Activated naive CD4-positive, alpha-beta T cell (primary cell): ENCODE results near the gene NOXA1.
"Not testable (repeated sequence)": the region's sequence is repeated elsewhere in the genome, so short reads cannot be mapped to it uniquely, and the experiment has no call there.

Source experiments
- DNase-seq, 4 experiments: peaks; one replicate each; lab custom pipeline; 2025; lab: John Stamatoyannopoulos, UW

The NOXA1 gene

DNA sequence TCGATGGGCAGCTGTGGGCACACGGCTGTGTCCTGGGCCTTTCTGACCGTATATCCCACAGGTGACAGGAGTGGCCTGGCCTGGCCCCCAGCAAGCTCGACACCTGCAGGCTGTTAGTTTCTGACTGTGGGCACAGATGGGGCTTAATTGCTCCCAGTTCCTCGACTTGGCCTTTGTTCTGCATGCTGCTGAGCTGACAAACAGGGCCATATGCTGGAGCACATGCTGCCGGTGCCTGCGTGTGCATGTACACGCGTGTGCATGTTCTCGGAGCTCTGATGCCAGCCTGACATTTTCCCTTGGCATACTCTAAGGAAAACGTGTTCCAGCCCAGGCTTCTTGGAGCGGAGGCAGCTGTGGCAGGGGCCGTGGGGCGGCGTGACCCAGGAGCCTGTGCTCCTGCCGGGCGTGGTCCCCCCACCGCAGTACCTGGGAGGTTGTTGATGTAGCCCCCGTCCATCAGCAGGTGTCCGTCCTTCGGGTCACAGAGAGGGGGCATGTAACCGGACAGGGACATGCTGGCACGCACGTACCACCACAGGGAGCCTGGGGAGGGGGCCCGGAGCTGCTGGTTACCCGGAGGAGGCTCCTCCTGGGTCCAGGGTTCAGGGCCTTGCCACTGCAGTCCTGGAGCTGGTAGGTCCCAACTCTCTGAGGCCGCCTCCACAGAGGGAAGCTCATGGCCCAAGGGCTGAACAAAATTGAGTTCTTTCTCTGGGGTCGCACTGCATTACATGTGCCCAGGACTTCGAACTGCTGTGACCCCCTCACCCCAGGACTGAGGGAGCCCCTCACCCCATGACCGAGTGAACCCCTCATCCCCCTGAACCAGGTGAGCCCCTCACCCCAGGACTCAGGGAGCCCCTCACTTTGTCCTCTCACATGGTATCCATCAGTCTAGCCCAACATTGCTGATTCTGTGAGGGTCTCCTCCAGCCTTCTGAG, 40.1 kb downstream of the NOXA1 start:
- no peak for DNase-seq

DNA sequence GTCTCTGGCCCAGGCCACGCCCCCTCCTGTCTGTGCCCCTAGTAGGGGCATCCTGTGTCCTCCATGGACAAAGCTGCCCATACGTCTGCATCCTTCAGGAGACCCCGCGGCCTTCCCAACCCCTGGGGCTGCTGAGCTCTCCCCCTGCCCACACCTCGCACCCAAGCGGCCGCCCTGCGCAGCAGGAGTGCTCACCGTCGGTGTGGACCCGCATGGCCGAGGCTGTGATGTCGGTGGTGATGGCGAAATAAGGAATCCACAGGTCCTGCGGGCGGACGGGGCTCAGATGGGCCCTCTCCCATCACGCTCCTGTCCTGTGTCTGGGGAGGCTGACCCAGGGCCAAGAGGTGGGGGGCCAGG, 40.7 kb downstream of the NOXA1 start:
- no peak for DNase-seq

DNA sequence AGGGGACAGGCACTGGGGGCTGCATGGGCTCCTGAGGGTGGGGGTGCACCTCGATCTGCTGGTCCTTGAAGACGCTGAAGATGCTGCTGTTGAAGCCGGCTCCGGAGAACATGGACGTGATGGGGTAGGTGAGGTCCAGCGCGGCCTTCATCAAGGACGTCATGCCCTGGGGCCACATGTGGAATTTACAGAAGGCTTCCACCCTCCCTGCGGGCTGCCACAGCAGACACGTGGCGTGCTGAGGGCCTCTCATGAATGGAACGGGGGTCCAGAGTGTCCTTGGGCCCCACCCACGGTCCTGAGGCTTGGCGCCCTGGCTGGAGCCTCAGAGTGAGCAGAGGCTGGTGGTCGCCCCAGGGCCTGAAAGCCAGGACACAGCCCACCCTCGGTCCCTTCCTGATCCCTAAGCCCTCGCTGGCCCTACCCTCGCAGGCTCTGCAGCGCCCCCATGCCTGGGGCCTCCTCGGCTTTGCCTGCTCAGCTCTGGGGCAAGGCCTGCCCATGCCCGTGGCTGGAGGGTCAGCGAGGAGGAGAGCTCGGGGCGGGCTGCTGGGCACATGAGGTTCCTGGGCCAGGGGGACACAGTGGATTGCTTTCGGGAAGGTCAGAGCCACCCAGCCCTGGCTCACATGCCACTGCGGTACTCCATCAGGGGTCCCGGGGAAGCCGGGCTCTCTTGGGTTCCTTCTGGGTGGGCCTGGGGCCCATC, 41.3 kb downstream of the NOXA1 start:
- DNase-seq = no peak

DNA sequence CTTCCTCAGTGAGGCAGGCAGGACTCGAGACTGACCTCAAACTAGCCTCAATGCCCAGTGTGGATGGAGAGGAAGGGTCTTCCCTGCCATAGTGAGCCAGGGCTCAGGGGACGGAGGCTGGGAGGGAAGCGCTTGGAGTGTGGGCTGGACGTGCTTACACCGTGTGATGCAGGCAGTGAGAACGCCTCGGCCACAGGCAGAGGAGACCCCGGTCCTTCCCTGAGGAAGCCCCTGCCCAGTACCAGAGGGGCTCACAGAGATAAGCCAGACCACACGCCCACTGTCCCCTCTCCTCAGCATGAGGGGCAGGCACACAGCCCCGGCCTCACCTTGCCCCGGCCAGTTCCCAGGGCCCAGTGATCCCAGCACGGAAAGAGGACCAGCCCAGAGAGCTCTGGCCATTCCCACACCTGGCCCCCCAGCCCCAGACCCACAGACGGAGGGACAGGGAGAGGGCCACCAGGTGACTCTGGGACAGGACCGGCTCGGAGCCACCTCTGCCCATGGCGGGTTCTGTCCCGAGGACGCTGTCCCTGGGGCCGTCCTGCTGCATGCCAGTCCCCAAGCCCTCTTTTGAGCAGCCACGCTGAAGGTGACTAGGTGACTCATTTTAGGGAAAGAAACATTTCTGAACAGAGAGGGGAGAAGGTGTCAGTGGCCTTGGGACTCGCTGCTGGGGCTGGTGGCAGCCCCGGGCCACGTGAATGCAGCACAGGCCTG, 42.0 kb downstream of the NOXA1 start:
- DNase-seq = no peak

DNA sequence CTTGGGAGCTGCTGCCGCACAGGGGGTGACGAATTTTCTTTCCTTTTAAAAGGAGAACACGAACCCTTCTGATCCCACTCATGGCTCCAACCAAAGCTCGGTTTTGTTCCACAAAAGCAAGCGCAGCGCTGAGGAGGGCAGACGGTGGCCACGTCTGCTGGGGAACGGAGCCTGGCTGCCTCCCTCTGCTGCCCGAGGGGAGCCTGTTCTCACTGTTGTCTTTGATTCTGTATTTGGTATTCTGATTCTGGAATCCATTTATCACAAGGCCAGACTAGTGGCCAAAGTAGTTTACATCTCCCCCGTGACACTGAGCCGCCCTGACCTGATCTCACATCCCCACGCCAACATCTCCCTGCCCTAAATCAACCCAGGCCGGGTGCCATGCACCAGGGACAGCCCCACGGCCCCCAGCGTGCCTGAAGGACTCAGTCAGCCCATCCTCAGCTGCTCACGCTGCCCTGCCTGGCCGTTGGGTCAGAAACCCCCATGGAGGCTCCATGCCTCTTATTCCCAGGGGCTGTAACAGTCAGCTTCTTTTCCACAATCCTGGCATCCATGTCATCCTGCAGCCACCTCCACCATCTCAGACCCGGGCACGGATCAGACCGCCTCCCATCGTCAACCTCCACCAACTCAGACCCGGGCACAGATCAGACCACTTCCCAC, 42.7 kb downstream of the NOXA1 start:
- DNase-seq = no peak

DNA sequence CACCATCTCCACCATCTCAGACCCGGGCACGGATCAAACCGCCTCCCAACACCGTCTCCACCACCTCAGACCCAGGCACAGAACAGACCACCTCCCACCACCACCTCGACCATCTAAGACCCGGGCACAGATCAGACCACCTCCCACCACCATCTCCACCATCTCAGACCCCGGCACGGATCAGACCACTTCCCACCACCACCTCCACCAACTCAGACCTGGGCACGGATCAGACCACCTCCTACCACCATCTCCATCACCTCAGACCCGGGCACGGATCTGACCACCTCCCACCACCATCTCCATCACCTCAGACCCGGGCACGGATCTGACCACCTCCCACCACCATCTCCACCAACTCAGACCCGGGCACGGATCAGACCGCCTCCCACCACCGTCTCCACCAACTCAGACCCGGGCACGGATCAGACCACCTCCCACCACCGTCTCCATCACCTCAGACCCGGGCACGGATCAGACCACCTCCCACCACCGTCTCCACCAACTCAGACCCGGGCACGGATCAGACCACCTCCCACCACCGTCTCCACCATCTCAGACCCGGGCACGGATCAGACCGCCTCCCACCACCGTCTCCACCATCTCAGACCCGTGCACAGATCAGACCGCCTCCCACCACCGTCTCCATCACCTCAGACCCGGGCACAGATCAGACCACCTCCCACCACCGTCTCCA, 43.3 kb downstream of the NOXA1 start:
- DNase-seq = not testable (repeated sequence)

DNA sequence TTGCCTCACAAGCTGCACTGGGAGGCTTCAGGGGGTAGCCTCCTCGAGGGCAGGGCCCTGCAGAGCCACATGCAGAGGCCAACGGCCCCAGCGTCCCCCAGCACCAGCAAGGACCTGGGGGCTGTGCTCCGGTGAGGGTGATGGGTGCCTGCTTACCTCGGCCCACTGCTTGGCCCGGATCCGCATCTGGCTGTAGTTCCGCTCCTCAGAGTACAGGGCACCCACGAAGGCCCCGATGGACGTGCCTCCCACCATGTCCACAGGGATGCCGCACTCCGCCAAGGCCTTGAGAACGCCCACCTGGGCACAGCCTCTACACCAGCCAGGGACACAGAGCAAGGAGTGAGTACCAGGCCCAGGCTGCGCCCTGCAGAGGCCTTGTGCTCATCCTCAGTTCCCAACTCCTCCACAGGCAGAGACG, 44.0 kb downstream of the NOXA1 start:
- no peak for DNase-seq

DNA sequence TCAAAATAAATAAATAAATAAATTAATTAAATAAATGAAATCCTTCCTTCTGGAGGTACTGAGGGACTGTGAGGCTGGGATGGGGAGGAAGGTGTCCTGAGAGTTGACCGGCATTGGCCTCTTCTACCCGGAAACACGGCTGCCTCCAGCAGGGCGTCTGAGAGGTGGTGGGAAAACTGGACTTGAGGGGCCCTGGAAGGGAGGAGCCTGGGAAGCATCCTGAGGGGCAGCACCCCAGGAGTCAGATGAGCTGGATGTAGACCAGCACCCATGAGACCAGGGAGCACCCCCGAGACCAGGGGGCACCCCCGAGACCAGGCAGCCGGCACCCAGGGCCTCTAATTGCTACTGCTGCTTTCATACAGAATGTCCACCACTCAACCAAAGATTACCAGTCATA, 44.7 kb downstream of the NOXA1 start:
- DNase-seq = no peak

DNA sequence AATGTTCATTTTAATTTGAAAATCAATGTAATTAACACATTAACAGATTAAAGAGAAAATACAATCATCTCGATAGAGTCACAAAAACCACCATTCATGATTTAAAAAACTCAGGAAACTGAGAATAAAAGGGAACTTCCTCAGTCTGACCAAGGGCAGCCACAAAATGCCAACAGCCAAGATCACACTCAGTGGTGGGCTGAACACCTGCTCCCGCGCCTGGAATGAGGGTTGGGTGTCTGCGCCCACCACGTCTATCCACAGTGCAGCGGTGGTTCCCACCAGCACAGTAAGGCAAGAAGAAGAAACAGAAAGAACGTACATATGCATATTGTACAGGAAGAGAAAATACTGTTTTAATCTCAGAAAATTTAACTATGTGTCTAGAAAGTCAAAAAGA, 47.6 kb downstream of the NOXA1 start:
- no peak for DNase-seq

DNA sequence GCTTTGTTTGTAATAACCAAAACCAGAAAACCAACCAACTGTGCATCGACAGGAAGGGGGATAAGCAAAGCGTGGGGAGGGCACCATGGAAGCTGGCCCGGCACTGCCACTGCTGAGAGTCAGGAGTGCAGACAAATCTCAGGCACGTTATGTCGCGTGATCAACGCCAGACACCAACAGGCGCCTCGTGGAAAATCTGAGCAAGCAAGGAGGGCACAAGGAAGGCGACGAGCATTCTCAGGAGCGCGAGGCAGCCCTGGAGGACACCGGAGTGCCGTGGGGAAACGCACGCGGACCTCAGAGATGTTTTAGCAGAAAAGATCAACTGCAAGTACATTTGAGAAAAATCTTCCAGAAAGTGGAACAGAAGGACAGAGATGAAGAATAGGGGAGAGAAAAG, 51.1 kb downstream of the NOXA1 start:
- no peak for DNase-seq

DNA sequence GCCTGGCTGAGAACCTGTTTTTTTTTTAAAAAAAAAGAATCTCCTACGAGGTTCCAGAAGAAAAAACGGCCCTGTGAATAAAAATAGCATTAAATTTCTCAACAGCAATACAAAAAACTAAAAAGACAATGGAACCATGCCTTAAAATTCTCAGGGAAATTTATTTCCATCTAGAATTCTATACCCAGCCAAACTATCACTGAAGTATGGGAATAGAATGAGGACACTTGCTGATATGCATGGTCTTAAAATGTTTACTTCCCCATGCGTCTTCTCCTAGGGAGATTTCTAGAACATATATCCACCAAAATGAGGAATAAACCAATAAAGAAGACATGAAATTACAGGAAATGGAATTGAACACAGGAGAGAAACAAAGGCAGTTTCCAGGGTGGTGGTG, 52.5 kb downstream of the NOXA1 start:
- no peak for DNase-seq

DNA sequence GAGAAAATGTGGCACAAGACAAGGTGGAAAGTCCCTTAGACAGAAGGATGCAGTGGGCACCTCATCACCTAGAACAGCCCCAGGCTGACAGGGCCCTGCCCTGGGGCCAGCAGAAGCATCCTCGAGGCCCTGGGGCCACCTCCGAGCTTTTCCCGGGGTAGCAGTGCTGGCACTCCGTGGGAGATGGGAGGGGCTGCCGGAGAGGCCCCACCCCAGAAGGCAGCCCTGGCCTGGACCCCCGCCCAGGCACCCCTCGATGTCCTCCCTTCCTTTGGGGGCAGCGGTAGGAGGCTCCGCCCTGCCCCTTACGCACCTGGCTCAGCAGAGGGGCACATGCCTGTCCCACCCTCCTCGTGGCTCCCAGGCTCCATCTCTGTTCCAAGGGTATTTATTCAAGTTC, 53.7 kb downstream of the NOXA1 start:
- DNase-seq = no peak

DNA sequence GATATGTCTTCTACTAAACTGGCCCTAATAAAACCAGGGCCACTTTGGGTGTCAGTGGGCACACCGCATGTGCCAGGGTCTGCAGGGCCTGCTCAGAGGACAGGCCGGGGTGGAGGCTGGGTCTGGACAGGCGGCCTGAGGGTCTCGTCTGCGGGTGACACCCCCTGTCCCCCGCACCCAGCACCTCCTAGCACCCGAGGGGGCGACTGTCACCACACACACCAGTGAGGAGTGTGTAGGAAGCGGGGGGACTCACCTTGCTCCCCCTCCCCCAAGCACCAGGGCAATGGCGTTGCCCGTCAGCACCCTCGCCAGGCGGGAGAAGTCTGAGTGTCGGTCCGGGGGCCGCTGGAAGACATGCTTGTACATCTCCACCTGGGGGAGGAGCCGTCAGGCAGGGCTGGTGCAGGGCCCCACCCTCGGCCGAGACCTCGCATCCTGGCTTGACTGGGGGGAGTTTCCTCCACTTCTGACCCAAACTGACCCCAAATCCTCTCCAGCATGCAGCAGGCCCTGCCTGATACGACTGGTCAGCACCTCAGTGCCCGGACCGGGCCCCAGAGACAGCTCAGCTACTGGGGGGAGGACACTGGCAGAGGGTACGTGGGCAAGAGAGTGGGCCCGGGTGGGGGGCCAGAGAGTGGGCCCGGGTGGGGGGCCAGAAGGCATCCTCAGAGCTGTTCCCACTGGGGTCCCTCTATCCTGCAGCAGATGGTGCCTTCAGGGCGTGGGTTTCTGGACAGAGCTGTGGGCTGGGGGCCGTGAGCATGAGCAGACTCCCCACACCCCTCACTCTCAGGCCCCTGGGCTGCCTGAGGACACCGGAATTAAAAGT, 54.8 kb downstream of the NOXA1 start:
- DNase-seq = no peak

DNA sequence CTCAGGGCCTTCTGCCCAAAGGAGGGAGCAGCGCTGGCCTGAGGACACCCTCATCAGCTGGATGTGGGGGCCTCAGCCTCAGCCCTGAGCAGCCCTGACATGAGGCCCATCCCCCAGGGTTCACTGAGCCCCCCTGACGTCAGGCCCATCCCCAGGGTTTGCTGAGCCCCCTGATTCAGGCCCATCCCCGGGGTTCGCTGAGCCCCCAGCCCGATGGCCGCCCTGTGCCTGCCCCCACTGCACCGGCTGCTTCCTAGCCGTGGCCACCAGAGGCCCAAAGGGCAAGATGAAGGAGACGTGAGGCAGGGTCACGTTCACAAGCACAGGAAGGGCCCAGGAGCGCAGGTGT, 55.4 kb downstream of the NOXA1 start:
- no peak for DNase-seq

DNA sequence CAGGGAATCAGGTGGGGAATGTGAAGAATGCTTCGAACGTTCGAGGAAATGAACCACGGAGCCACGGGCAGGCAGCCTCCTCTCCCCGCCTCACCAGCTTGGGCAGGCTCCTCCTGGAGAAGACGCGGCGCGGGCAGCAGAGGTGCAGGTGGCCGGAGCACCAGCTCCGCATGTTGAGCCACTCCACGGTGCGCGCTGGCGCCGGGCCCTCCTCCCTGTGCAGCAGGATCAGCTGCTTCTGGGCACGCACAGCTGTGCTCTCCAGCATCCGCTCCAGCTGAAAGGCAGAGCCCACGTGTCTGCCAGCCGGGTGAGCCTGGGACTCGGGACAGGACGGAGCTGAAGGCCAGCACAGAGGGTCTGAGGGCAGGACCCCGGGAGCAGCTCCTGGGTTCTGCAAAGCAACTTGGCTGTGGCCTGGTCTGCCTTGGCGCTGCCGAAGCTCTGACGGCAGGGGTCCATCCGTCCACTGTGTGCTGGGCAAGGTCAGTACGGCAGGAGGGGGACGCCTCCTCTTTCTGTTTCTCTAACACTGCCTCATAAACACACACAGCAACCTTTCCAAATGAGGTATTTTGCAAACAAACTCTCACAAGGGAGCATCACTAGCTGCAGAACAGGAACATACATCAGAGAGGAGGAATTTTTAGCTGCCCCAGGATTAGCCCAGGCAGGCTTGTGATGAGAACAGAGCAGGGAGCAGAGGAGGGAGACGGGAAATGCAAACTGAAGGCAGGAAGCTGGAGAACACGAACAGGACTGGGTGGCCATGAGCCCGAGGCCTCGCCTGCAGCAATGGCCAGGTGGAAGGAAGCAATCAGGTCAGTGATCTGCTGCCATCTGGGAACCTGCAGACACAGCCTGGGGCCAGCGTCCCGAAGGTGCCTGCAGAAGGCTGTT, 56.0 kb downstream of the NOXA1 start:
- DNase-seq = no peak

DNA sequence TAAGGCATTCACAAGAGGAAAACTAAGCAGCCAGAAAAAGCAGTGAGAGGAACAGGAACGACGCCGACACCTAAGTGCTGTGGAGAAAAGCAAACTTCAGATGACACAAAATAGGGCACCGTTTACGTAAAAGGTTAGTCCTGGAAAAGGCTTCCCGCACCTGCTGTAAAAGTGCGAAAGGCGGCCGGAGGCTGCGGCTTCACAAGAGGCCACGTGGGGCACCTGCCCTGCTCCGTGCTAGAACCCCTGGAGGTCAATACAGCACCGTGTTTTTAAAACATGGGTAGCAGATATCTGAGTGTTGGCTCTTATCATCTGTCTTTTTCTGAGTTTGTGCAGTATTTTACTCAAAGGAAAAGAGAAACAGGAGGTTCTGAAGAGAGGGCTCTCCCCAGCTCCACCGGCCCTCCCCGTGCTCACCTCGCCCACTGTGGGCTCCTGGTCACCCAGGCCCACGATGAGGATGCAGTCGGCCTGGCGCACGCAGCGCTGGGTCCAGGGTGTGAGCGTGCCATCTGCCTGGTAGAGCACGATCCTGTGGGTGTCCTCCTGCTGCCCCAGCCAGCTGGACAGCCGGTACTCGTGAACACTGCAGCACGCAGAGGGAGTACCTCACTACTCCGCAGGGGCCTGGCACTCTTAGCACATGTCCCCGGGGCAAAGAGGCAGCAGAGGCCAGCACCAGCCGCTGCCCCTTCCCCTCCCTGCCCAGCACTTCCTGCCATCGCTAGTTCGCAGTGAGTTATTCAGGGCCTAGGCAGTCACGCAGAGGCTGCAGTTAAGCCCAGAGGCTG, 56.9 kb downstream of the NOXA1 start:
- no peak for DNase-seq

DNA sequence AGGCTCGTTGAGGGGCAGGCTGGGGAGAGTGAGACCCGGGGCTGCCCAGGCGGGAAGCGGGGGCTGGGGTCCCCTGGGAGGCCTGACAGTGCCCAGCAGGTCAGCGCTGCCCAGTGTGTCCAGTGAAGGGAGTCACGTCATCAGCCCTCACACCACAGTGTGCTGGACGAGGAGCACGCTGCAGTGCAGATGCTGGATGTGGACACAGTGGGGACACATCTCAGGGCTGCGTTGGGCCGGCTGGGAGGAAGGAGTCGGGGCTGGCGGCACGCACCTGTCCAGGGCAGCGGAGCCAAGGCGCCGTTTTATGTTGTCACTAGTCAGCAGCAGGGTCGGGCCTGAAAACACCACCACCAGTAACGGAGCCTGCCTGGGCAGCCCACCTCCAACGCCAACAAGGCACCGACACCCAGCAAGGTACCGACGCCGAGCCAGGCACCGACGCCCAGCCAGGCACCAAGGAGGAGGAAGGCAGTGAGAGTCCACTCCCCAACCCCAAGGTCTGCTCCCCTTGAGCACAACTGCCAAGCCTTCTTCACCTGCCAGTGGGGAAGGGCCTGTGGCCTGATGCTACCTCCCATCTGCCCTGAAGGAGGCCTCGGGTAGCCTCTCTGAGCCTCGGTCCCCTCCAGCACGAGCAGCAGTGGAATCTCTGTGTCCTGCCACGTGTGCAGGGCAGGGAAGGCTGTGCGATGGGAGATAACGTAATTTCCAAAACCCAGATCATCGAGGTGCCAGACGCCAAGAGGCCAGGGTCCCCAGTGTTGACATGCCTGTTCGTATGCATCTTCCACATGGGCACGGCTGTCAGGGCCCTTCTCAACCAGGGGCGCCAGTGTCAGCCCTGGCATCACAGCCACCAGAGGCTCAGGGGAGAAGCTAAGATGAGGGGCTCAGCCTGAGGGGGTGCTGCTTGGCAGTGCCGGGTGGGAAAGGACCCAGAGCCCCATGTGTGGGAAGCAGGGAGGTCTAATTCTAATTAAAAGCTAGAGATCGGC, 57.8 kb downstream of the NOXA1 start:
- no peak for DNase-seq
